Spleen (tissue), 7 donors: ENCODE measurements around the gene GPR18.

ENCODE experiments used
- CTCF ChIP-seq, 11 experiments: fragments of 200-600 bp in 7 of 11; fragments of 450-650 bp in 4 of 11; sonication (generic) in 4 of 11; IDR thresholded peaks in 8 of 11; conservative IDR thresholded peaks in 3 of 11; 1 replicate in 7 of 11; 2 replicates in 4 of 11; pipeline versions ENCODE4 v1.4.0 to v1.8.0; 2016 to 2021; ENCODE audit warnings: antibody characterized with exemption in 11 of 11, inconsistent platforms in 4 of 11, mild to moderate bottlenecking in 1 of 11
- POLR2A ChIP-seq, 3 donors: fragments of 450-650 bp; IDR thresholded peaks; one replicate each; pipeline ENCODE4 v1.5.1; 2017; ENCODE audit warnings: antibody characterized with exemption in 3 of 3, mild to moderate bottlenecking in 1 of 3
- POLR2AphosphoS5 ChIP-seq, 3 donors: sonication (generic); formaldehyde crosslinking; IDR thresholded peaks; one replicate each; pipeline ENCODE4 v1.5.1; 2017; ENCODE audit warnings: antibody characterized with exemption in 3 of 3
- donor health status: DM: no; HTN: no; CAD: no; lungs with moderate emphysema.
- donor health status: DM: no; HTN: no; CAD: no.
- donor health status: DM: no; HTN: no; CAD: no.

- TF ChIP-seq POLR2A (IDR thresholded peaks at IDR 0.05) (no peak), CTCF (IDR thresholded peaks at IDR 0.05 in 8 of 11, conservative IDR thresholded peaks at IDR 0.05 in 3 of 11) (no peak), POLR2AphosphoS5 (IDR thresholded peaks at IDR 0.05) (no peak)
Measured at GRCh38 chr13:99250982-99251825, 7.0 kb downstream of the GPR18 start.
